Peyer's patch (tissue), 4 donors: ENCODE measurements around the gene KCNK1. TPM values are rescaled to one million over a fixed set of nuclear protein-coding genes. Genes with fewer than 3 reads are reported as not detected.
"Not testable (repeated sequence)": the region's sequence is repeated elsewhere in the genome, so short reads cannot be mapped to it uniquely, and the experiment has no call there.

Experiments used
- DNase-seq, 3 donors: peaks; one replicate each; pipeline ENCODE4 v3.0.0-alpha.2; 2017 to 2019
- H3K27ac ChIP-seq, 4 donors: fragments of 200-600 bp; sonication (generic); one replicate each; pipeline ENCODE4 v1.5.1; 2016 to 2019
- H3K27me3 ChIP-seq, 2 donors: fragments of 200-600 bp; sonication (generic); one replicate each; pipeline ENCODE4 v1.5.1; 2019
- H3K36me3 ChIP-seq, 3 donors: fragments of 200-600 bp; sonication (generic); one replicate each; pipeline ENCODE4 v1.5.1; 2016 to 2019
- H3K4me1 ChIP-seq, 4 donors: fragments of 200-600 bp; sonication (generic); one replicate each; pipeline ENCODE4 v1.5.1; 2016 to 2019
- H3K4me3 ChIP-seq, 4 donors: fragments of 200-600 bp; sonication (generic); 1 replicate in 3 of 4; 2 replicates in 1 of 4; pipeline ENCODE4 v1.5.1; 2016 to 2019; ENCODE audit warnings: mild to moderate bottlenecking in 1 of 4
- H3K9me3 ChIP-seq, 4 donors: fragments of 200-600 bp; sonication (generic); one replicate each; pipeline ENCODE4 v1.5.1; 2016 to 2019; ENCODE audit warnings: mild to moderate bottlenecking in 1 of 4
- CTCF ChIP-seq, 6 experiments: fragments of 450-650 bp in 4 of 6; fragments of 200-600 bp in 2 of 6; sonication (generic) in 1 of 6; IDR thresholded peaks; one replicate each; pipeline ENCODE4 v1.5.1; 2017 to 2019; ENCODE audit warnings: antibody characterized with exemption in 6 of 6, mild to moderate bottlenecking in 3 of 6, moderate library complexity in 1 of 6
- POLR2A ChIP-seq, 2 donors: fragments of 450-650 bp; IDR thresholded peaks; one replicate each; pipeline ENCODE4 v1.5.1; 2017; ENCODE audit warnings: antibody characterized with exemption in 2 of 2, mild to moderate bottlenecking in 2 of 2, moderate library complexity in 2 of 2
- total RNA-seq, 4 donors: library from RNA; depleted of rRNA; stranded (reverse); fragments of >200 nt; gene quantifications; one replicate each; pipeline ENCODE4 v1.1.0, GENCODE V29; 2016

Gene KCNK1
- total RNA-seq, 4 donors from 2014 or later: 17.2 to 22.2 (median 17.2) TPM; not detected in 1

GRCh38 chr1:233679591-233680373, 65.9 kb downstream of the KCNK1 start:
- H3K27ac ChIP-seq: no peak overlapping the region
- no peaks in the 10 kb centered on the region for H3K4me1 ChIP-seq
- no peak for DNase-seq
- no peaks in the 10 kb centered on the region for H3K36me3 ChIP-seq
- H3K9me3 ChIP-seq: no peaks in the 10 kb centered on the region
- no peak for TF ChIP-seq POLR2A (IDR thresholded peaks at IDR 0.05)
- no peak for TF ChIP-seq CTCF (IDR thresholded peaks at IDR 0.05)
- no peaks in the 10 kb centered on the region for H3K27me3 ChIP-seq
- H3K4me3 ChIP-seq: no peak overlapping the region

- TF ChIP-seq POLR2A (IDR thresholded peaks at IDR 0.05) (no peak), CTCF (IDR thresholded peaks at IDR 0.05) (no peak)
- Histone ChIP-seq H3K9me3 (no peaks in the 10 kb centered on the region), H3K36me3 (no peaks in the 10 kb centered on the region), H3K27me3 (no peaks in the 10 kb centered on the region), H3K4me1 (no peaks in the 10 kb centered on the region), H3K27ac (no peak overlapping the region), H3K4me3 (no peak overlapping the region)
- no peak for DNase-seq
Measured at GRCh38 chr1:233681285-233681684, 67.4 kb downstream of the KCNK1 start.

GRCh38 chr1:233686653-233687052, 72.7 kb downstream of the KCNK1 start:
- not testable (repeated sequence) for H3K4me1 ChIP-seq, H3K27ac ChIP-seq, H3K4me3 ChIP-seq, DNase-seq, H3K27me3 ChIP-seq, H3K36me3 ChIP-seq, H3K9me3 ChIP-seq

GRCh38 chr1:233689017-233689747, 75.3 kb downstream of the KCNK1 start:
- TF ChIP-seq POLR2A (IDR thresholded peaks at IDR 0.05) (no peak), CTCF (IDR thresholded peaks at IDR 0.05) (no peak)
- no peak overlapping the region for H3K4me3 ChIP-seq
- no peaks in the 10 kb centered on the region for H3K4me1 ChIP-seq
- no peak overlapping the region for H3K27ac ChIP-seq
- H3K27me3 ChIP-seq: no peaks in the 10 kb centered on the region
- H3K36me3 ChIP-seq: no peaks in the 10 kb centered on the region
- DNase-seq: no peak
- no peaks in the 10 kb centered on the region for H3K9me3 ChIP-seq

GRCh38 chr1:233689748-233690254, 75.9 kb downstream of the KCNK1 start:
- DNase-seq: no peak
- no peak overlapping the region for H3K4me3 ChIP-seq
- no peaks in the 10 kb centered on the region for H3K9me3 ChIP-seq
- no peak for TF ChIP-seq CTCF (IDR thresholded peaks at IDR 0.05)
- TF ChIP-seq POLR2A (IDR thresholded peaks at IDR 0.05): no peak
- no peaks in the 10 kb centered on the region for H3K36me3 ChIP-seq
- no peaks in the 10 kb centered on the region for H3K4me1 ChIP-seq
- H3K27me3 ChIP-seq: no peaks in the 10 kb centered on the region
- H3K27ac ChIP-seq: no peak overlapping the region

GRCh38 chr1:233695901-233696300, 82.0 kb downstream of the KCNK1 start:
- no peak for DNase-seq
- H3K27me3 ChIP-seq: no peaks in the 10 kb centered on the region
- H3K4me1 ChIP-seq: no peaks in the 10 kb centered on the region
- no peak overlapping the region for H3K4me3 ChIP-seq
- H3K36me3 ChIP-seq: no peaks in the 10 kb centered on the region
- no peak for TF ChIP-seq CTCF (IDR thresholded peaks at IDR 0.05)
- no peak for TF ChIP-seq POLR2A (IDR thresholded peaks at IDR 0.05)
- H3K27ac ChIP-seq: no peak overlapping the region
- H3K9me3 ChIP-seq: no peaks in the 10 kb centered on the region
